ENCODE measurements around the gene HAUS7.
"Not testable (repeated sequence)": the region's sequence is repeated elsewhere in the genome, so short reads cannot be mapped to it uniquely, and the experiment has no call there.

DNA sequence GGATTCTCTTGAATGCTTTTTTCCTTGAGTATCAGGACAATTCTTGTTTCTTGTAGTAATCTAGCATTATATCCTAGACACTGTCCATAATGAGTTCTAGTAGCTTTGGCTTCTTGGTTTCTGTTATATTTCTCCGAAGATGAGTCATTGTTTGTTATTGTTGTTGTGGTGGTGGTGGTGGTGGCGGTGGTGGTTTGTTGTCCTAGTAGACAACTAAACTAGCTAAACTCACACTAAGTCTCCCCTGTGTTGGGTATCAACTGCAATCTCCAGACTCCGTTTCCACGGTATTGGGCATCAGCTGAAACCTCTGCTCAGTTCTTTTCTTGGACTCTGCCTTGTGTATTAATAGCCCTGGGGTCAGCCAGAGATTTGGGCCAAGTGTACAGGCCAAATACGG is 66.0 kb downstream of the HAUS7 start:
- TF ChIP-seq, protein P1, sequence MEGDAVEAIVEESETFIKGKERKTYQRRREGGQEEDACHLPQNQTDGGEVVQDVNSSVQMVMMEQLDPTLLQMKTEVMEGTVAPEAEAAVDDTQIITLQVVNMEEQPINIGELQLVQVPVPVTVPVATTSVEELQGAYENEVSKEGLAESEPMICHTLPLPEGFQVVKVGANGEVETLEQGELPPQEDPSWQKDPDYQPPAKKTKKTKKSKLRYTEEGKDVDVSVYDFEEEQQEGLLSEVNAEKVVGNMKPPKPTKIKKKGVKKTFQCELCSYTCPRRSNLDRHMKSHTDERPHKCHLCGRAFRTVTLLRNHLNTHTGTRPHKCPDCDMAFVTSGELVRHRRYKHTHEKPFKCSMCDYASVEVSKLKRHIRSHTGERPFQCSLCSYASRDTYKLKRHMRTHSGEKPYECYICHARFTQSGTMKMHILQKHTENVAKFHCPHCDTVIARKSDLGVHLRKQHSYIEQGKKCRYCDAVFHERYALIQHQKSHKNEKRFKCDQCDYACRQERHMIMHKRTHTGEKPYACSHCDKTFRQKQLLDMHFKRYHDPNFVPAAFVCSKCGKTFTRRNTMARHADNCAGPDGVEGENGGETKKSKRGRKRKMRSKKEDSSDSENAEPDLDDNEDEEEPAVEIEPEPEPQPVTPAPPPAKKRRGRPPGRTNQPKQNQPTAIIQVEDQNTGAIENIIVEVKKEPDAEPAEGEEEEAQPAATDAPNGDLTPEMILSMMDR (conservative IDR thresholded peaks at IDR 0.05; ENCODE audit: low read length), result not testable (repeated sequence)
- TF ChIP-seq EZH2phosphoT487 (IDR thresholded peaks at IDR 0.05; ENCODE audit: borderline replicate concordance), result not testable (repeated sequence)

Data from Loucy (cell line).